ENCODE data around the gene FBXO46.
"Not testable (repeated sequence)": the region's sequence is repeated elsewhere in the genome, so short reads cannot be mapped to it uniquely, and the experiment has no call there.

Gene FBXO46

GRCh38 chr19:45728683-45729082 is 2.0 kb downstream of the FBXO46 start:
- not testable (repeated sequence) for DNase-seq (ENCODE audit: low read depth, low spot score)

- DNase-seq (ENCODE audit: low read depth, low spot score), result not testable (repeated sequence)
These were observed 10.6 kb downstream of the FBXO46 start for GRCh38 chr19:45720065-45720464.

- no peak for DNase-seq (ENCODE audit: low read depth, low spot score)
These were observed 12.6 kb downstream of the FBXO46 start for GRCh38 chr19:45717983-45718650.

- peak; percentile 100 for DNase-seq (ENCODE audit: low read depth, low spot score)
These were observed 13.3 kb downstream of the FBXO46 start for GRCh38 chr19:45717131-45717982.

- DNase-seq (ENCODE audit: low read depth, low spot score), result peak; percentile 47
These were observed 14.2 kb downstream of the FBXO46 start for GRCh38 chr19:45716359-45717130.

GRCh38 chr19:45715139-45715538 is 15.6 kb downstream of the FBXO46 start:
- no peak for DNase-seq (ENCODE audit: low read depth, low spot score)

- DNase-seq (ENCODE audit: low read depth, low spot score), result no peak
These were observed 17.6 kb downstream of the FBXO46 start for GRCh38 chr19:45713141-45713540.

- DNase-seq (ENCODE audit: low read depth, low spot score), result no peak
These were observed 18.0 kb downstream of the FBXO46 start for GRCh38 chr19:45712699-45713067.

GRCh38 chr19:45711851-45712698 is 18.6 kb downstream of the FBXO46 start:
- no peak for DNase-seq (ENCODE audit: low read depth, low spot score)

- DNase-seq (ENCODE audit: low read depth, low spot score), result no peak
These were observed 20.2 kb downstream of the FBXO46 start for GRCh38 chr19:45710356-45711130.

- no peak for DNase-seq (ENCODE audit: low read depth, low spot score)
These were observed 24.8 kb downstream of the FBXO46 start for GRCh38 chr19:45705710-45706415.

- no peak for DNase-seq (ENCODE audit: low read depth, low spot score)
These were observed 25.6 kb downstream of the FBXO46 start for GRCh38 chr19:45705115-45705514.

GRCh38 chr19:45701676-45702075 is 29.0 kb downstream of the FBXO46 start:
- DNase-seq (ENCODE audit: low read depth, low spot score), result no peak

- peak; percentile 86 for DNase-seq (ENCODE audit: low read depth, low spot score)
These were observed 37.4 kb downstream of the FBXO46 start for GRCh38 chr19:45693106-45693788.

GRCh38 chr19:45692187-45693105 is 38.2 kb downstream of the FBXO46 start, which contains the start of gene QPCTL:
QPCTL (plus strand) TSS chr19:45692666; CDS start chr19:45692704, 38 bp downstream.
- DNase-seq (ENCODE audit: low read depth, low spot score), result peak; percentile 99

GRCh38 chr19:45691516-45692186 is 39.0 kb downstream of the FBXO46 start, which contains the start of gene SNRPD2:
SNRPD2 (minus strand) TSS chr19:45691953; CDS start chr19:45691888, 65 bp downstream.
- DNase-seq (ENCODE audit: low read depth, low spot score), result peak; percentile 98

GRCh38 chr19:45687599-45687998 is 43.1 kb downstream of the FBXO46 start:
- no peak for DNase-seq (ENCODE audit: low read depth, low spot score)
